ENCODE measurements around the gene C16orf78. TPM values are rescaled to one million over a fixed set of nuclear protein-coding genes. Genes with fewer than 3 reads are reported as not detected.

Gene C16orf78
- total and polyA plus RNA-seq, 2 of the 4 experiments (the other 2 are of a cell fraction), result not detected

DNA sequence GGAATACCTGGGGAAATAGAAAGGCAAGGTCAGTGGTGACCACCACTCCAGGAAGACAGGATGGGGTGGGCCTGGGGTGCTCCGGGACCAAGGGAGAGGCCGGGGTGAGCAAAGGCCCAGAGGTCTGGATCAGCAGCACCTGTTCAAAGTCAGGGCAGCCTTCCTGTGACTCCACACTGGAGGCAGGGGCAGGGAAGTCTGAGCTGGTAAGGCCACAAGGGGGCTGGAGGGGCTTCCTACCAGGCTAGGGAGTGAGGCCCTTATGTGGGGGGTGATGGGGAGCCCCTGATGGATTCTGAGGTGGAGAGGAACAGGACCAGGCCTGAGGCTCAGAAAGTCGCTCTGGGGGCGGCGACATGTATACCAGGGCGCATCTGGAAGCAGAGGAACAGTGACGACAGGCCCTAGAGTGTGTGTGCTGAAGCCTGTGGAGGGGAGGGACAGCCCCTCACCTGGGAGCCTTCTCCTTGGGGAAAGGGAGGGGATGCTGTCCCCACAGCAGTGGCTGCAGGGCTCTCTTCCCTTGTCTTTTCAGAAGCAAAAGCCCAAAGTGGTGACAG, 3.7 kb downstream of the C16orf78 start:
- ChIA-PET POLR2A (ENCODE audit: unreplicated experiment) (no interaction called here), CTCF (no interaction called here)
- no peaks in the 10 kb centered on the region for H3K9me1 ChIP-seq (ENCODE audit: insufficient read depth, low read length)
- DNase-seq, result no peak
- H2BK20ac ChIP-seq (ENCODE audit: low read depth, low read length), result no peak overlapping the region
- H3K18ac ChIP-seq (ENCODE audit: low read depth, low read length), result no peak overlapping the region
- in situ Hi-C loops (cut with MboI; ENCODE audit: low sequenced_read_pairs) (no loop called here), intact Hi-C loops (cut with micrococcal nuclease) (no loop called here), dilution Hi-C loops (cut with HindIII; ENCODE audit: low sequenced_read_pairs, unreplicated experiment) (no loop called here)
- no peak overlapping the region for H3K9ac ChIP-seq (ENCODE audit: low read depth, low read length)
- no TSS peak for BruUV-seq (replicated peaks)
- no peak overlapping the region for H3K4me3 ChIP-seq (ENCODE audit: insufficient read depth, low read depth, low read length)
- H3K56ac ChIP-seq (ENCODE audit: extremely low read depth, insufficient read depth, low read length), result no peak overlapping the region
- H4K8ac ChIP-seq (ENCODE audit: low read depth in 2 of 2, low read length in 2 of 2), result no peak overlapping the region
- H3K14ac ChIP-seq (replicated peaks; ENCODE audit: low read depth, low read length), result no peak overlapping the region
- H2BK15ac ChIP-seq (ENCODE audit: low read depth, low read length), result no peak overlapping the region
- H2BK5ac ChIP-seq (ENCODE audit: low read depth, low read length, poor library complexity, severe bottlenecking), result no peak overlapping the region
- H3K27me3 ChIP-seq (ENCODE audit: control insufficient read depth, insufficient read depth, low read length), result no peaks in the 10 kb centered on the region
- 71% methylated on average over 6 of the region's 7 CpGs; no CpG with 5 or more reads in 1 of the 2 experiments for WGBS, 2 experiments (ENCODE audit: extremely low coverage in 2 of 2, insufficient read length in 1 of 2)
- H4K91ac ChIP-seq (ENCODE audit: insufficient read depth, low read depth, low read length), result no peak overlapping the region
- H2AK5ac ChIP-seq (ENCODE audit: low read depth, low read length), result no peak overlapping the region
- H2BK120ac ChIP-seq (ENCODE audit: low read depth, low read length), result no peak overlapping the region
- H3K27ac ChIP-seq (ENCODE audit: insufficient read depth, low read length), result no peak overlapping the region
- H3K4me2 ChIP-seq (ENCODE audit: low read depth, low read length), result no peak overlapping the region
- no peak for TF ChIP-seq RAD21 (IDR thresholded peaks at IDR 0.05; ENCODE audit: low read length)
- no peak for TF ChIP-seq CEBPB (IDR thresholded peaks at IDR 0.05; ENCODE audit: low read depth, low read length)
- TF ChIP-seq NFE2L2 (IDR thresholded peaks at IDR 0.05; ENCODE audit: low read depth, low read length), result no peak
- TF ChIP-seq MAFK (IDR thresholded peaks at IDR 0.05; ENCODE audit: low read depth, low read length), result no peak
- TF ChIP-seq CHD1 (IDR thresholded peaks at IDR 0.05; ENCODE audit: low read depth, low read length), result no peak
- no peak for TF ChIP-seq FOS (IDR thresholded peaks at IDR 0.05; ENCODE audit: low read depth, low read length)
- TF ChIP-seq POLR2A (IDR thresholded peaks at IDR 0.05; ENCODE audit: low read depth, low read length), result no peak
- TF ChIP-seq BHLHE40 (IDR thresholded peaks at IDR 0.05; ENCODE audit: low read depth, low read length), result no peak
- TF ChIP-seq MAZ (IDR thresholded peaks at IDR 0.05; ENCODE audit: borderline replicate concordance, low read depth, low read length), result no peak
- no peak for TF ChIP-seq MXI1 (IDR thresholded peaks at IDR 0.05; ENCODE audit: borderline replicate concordance, low read depth, low read length)
- TF ChIP-seq, protein P1, sequence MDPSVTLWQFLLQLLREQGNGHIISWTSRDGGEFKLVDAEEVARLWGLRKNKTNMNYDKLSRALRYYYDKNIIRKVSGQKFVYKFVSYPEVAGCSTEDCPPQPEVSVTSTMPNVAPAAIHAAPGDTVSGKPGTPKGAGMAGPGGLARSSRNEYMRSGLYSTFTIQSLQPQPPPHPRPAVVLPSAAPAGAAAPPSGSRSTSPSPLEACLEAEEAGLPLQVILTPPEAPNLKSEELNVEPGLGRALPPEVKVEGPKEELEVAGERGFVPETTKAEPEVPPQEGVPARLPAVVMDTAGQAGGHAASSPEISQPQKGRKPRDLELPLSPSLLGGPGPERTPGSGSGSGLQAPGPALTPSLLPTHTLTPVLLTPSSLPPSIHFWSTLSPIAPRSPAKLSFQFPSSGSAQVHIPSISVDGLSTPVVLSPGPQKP (IDR thresholded peaks at IDR 0.05; ENCODE audit: borderline replicate concordance, low read depth, low read length), result no peak
- TF ChIP-seq SMC3 (IDR thresholded peaks at IDR 0.05; ENCODE audit: low read depth, low read length), result no peak
- TF ChIP-seq RFX5 (IDR thresholded peaks at IDR 0.05; ENCODE audit: low read depth, low read length), result no peak
- TF ChIP-seq, protein P2, sequence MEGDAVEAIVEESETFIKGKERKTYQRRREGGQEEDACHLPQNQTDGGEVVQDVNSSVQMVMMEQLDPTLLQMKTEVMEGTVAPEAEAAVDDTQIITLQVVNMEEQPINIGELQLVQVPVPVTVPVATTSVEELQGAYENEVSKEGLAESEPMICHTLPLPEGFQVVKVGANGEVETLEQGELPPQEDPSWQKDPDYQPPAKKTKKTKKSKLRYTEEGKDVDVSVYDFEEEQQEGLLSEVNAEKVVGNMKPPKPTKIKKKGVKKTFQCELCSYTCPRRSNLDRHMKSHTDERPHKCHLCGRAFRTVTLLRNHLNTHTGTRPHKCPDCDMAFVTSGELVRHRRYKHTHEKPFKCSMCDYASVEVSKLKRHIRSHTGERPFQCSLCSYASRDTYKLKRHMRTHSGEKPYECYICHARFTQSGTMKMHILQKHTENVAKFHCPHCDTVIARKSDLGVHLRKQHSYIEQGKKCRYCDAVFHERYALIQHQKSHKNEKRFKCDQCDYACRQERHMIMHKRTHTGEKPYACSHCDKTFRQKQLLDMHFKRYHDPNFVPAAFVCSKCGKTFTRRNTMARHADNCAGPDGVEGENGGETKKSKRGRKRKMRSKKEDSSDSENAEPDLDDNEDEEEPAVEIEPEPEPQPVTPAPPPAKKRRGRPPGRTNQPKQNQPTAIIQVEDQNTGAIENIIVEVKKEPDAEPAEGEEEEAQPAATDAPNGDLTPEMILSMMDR (conservative IDR thresholded peaks at IDR 0.05; ENCODE audit: low read depth, low read length), result no peak
- TF ChIP-seq RCOR1 (IDR thresholded peaks at IDR 0.05; ENCODE audit: insufficient replicate concordance, low read length), result no peak
- TF ChIP-seq, protein P3, sequence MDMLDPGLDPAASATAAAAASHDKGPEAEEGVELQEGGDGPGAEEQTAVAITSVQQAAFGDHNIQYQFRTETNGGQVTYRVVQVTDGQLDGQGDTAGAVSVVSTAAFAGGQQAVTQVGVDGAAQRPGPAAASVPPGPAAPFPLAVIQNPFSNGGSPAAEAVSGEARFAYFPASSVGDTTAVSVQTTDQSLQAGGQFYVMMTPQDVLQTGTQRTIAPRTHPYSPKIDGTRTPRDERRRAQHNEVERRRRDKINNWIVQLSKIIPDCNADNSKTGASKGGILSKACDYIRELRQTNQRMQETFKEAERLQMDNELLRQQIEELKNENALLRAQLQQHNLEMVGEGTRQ (IDR thresholded peaks at IDR 0.05; ENCODE audit: low read depth, low read length), result no peak
- no peaks in the 10 kb centered on the region for H3K4me1 ChIP-seq (ENCODE audit: control insufficient read depth, insufficient read depth, low read length)
- H3K4ac ChIP-seq (ENCODE audit: low read depth, low read length), result no peak overlapping the region
- no peaks in the 10 kb centered on the region for H3K36me3 ChIP-seq (ENCODE audit: control insufficient read depth, insufficient read depth, low read length)
- ATAC-seq (ENCODE audit: low read depth), result no peak
- H2AFZ ChIP-seq (replicated peaks; ENCODE audit: low read length, poor library complexity), result no peak overlapping the region
- no peak overlapping the region for H4K5ac ChIP-seq (ENCODE audit: low read depth, low read length)
- no peaks in the 10 kb centered on the region for H4K20me1 ChIP-seq (ENCODE audit: insufficient read depth, low read length)
- no peaks in the 10 kb centered on the region for H3K9me3 ChIP-seq (ENCODE audit: control insufficient read depth, insufficient read depth, low read length)
- H3K23ac ChIP-seq (ENCODE audit: low read depth, low read length), result no peak overlapping the region
- no peak overlapping the region for H2AK9ac ChIP-seq (replicated peaks; ENCODE audit: low read depth, low read length, poor library complexity)
- H3K79me1 ChIP-seq (ENCODE audit: low read depth in 1 of 2, low read length in 2 of 2), result no peaks in the 10 kb centered on the region
